Stimulated activated memory B cell treated with anti-CD40 and anti-IgM and Interleukin-4, amounts not matched to agents 10 μg/mL and 1 μg/mL and 100 μg/mL, for 72 hours (primary cell): ENCODE measurements around the gene DIP2C.
"Not testable (repeated sequence)": the region's sequence is repeated elsewhere in the genome, so short reads cannot be mapped to it uniquely, and the experiment has no call there.

Experiments
- ATAC-seq: fragments of 150-1000 bp; cut with Tn5 transposase; 2 replicates; pipeline ENCODE4 v1.10.0; 2021
- H3K27ac Mint-ChIP-seq: one replicate; pipeline ENCODE4 v1.8.0; 2022; ENCODE audit warnings: mild to moderate bottlenecking, mixed read lengths
- H3K27me3 Mint-ChIP-seq: one replicate; pipeline ENCODE4 v1.8.0; 2022; ENCODE audit warnings: mixed read lengths
- H3K36me3 Mint-ChIP-seq: one replicate; pipeline ENCODE4 v1.8.0; 2022; ENCODE audit warnings: mixed read lengths
- H3K4me1 Mint-ChIP-seq: one replicate; pipeline ENCODE4 v1.8.0; 2022; ENCODE audit warnings: mixed read lengths
- H3K4me3 Mint-ChIP-seq: one replicate; pipeline ENCODE4 v1.8.0; 2022; ENCODE audit warnings: mild to moderate bottlenecking, moderate library complexity, mixed read lengths
- H3K9me3 Mint-ChIP-seq: one replicate; pipeline ENCODE4 v1.8.0; 2022; ENCODE audit warnings: mixed read lengths

The DIP2C gene

DNA sequence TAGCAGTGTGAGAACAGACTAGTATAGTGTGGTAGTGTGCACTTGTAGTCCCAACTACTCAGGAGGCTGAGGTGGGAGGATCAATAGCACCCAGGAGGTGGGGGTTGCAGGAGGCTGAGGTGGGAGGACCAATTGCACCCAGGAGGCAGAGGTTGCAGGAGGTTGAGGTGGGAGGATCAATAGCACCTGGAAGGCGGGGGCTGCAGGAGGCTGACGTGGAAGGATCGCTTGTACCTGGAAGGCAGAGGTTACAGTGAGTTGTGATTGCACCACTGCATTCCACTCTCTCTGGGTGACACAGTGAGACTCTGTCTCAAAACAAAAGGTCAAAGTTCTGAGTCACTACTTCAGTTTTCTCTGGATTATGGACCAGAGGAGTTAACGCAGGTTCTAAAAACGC lies 22.6 kb upstream of the DIP2C start:
- no peak overlapping the region for H3K27ac Mint-ChIP-seq
- no peaks in the 10 kb centered on the region for H3K36me3 Mint-ChIP-seq
- H3K9me3 Mint-ChIP-seq = peaks cover 15% of the 10 kb centered on the region
- H3K4me1 Mint-ChIP-seq = no peaks in the 10 kb centered on the region
- no peak for ATAC-seq
- H3K4me3 Mint-ChIP-seq = no peak overlapping the region
- H3K27me3 Mint-ChIP-seq = peaks cover 32% of the 10 kb centered on the region

DNA sequence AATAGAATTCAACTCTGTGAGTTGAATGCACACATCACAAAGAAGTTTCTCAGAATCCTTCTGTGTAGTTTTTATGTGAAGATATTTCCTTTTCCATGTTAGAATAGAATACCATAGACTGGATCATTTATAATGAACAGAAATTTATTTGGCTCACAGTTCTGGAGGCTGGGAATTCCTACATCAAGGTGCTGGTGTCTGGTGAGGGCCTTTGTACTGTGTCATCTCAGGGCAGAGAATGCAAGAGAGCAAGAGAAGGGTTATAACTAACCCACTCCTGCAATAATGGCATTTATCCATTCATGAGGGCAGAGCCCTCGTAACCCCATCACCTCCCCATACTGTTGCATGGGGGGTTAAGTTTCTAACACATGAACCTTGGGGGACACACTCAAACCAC lies 18.4 kb upstream of the DIP2C start:
- no peak for ATAC-seq
- Mint-ChIP-seq H3K27ac (no peak overlapping the region), H3K4me3 (no peak overlapping the region), H3K36me3 (no peaks in the 10 kb centered on the region), H3K4me1 (no peaks in the 10 kb centered on the region), H3K27me3 (peaks cover 55% of the 10 kb centered on the region), H3K9me3 (peaks cover 10% of the 10 kb centered on the region)

DNA sequence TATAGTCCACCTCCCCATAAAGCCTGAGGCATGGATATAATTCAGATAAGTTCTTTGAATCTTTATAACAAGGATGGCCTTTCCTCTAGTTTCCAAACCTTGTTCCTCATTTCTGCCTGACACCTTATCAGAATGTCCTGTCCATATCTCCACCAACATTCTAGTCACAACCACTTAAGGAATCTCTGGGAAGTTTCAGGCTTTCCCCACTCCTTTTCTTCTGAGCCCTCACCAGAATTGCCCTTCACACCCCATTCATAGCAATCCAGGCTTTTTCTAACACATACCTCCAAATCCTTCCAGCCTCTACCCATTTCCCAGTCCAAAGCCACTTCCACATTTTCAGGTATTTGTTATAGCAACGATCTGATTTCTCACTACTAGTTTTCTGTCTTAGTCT lies 18.0 kb upstream of the DIP2C start:
- H3K9me3 Mint-ChIP-seq = peaks cover 13% of the 10 kb centered on the region
- peaks cover 57% of the 10 kb centered on the region for H3K27me3 Mint-ChIP-seq
- no peaks in the 10 kb centered on the region for H3K4me1 Mint-ChIP-seq
- H3K27ac Mint-ChIP-seq = no peak overlapping the region
- no peak overlapping the region for H3K4me3 Mint-ChIP-seq
- ATAC-seq = no peak
- H3K36me3 Mint-ChIP-seq = no peaks in the 10 kb centered on the region

DNA sequence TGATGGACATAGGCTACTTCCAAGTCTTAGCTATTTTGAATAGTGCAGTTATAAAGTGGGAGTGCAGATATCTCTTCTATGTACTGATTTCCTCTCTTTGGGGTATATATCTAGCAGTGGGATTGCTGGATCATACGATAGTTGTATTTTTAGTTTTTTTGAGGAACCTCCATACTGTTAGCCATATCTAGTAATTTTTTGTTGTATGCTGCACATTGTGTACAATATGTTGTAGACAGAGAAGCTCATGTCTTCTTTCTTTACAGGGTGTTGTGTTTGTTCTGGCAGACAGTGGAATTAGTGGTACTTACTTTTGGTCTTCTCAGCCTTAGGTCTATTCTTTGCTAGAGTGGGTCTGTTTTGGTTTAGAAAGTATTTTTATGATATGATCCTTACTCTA lies 13.7 kb upstream of the DIP2C start:
- Mint-ChIP-seq H3K27me3 (peaks cover 54% of the 10 kb centered on the region), H3K36me3 (no peaks in the 10 kb centered on the region), H3K27ac (no peak overlapping the region), H3K4me3 (no peak overlapping the region), H3K4me1 (no peaks in the 10 kb centered on the region), H3K9me3 (peaks cover 20% of the 10 kb centered on the region)
- no peak for ATAC-seq

GRCh38 chr10:700183-700582 lies 10.7 kb upstream of the DIP2C start:
- peaks cover 20% of the 10 kb centered on the region for H3K9me3 Mint-ChIP-seq
- ATAC-seq, H3K4me1 Mint-ChIP-seq, H3K36me3 Mint-ChIP-seq, H3K4me3 Mint-ChIP-seq, H3K27ac Mint-ChIP-seq: not testable (repeated sequence)
- H3K27me3 Mint-ChIP-seq = peaks cover 37% of the 10 kb centered on the region

DNA sequence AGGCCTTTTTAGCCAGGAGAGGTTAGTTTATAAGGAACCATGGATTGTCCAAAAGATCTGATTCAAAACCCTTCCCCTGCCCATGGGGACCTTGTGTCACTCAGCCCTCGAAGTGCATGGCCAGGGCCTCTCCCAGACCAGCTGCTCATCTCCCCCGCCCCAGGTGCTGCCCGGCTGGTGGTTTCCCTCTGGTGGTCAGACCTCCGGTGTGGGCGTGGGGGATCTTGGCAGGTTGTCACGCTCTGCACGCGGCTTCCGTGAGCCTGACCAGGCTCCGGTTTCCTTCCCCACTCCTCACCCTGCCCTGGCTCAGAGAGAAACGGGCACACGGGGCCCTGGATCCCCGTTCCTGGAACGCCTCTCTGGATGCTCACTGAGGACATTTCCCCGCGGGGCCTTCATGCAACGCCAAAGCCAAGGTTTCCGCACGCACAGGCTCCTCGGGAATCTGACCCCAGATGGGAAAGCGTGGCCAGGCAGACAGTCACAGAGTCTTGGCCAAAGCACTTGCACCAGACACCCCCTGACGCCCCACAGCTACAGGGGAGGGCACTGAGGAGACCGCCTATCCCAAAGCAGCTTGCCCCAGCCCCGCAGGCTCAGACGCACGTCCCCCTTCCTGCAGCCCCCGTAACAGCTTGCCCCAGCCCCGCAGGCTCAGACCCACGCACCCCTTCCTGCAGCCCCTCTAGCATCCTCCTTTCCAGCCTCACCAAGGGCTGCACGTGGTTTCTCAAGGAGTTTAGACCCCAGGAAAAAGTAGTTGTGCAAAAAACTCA lies 7.8 kb upstream of the DIP2C start:
- no peaks in the 10 kb centered on the region for H3K36me3 Mint-ChIP-seq
- H3K9me3 Mint-ChIP-seq = peaks cover 7% of the 10 kb centered on the region
- H3K4me3 Mint-ChIP-seq = no peak overlapping the region
- no peak for ATAC-seq
- H3K4me1 Mint-ChIP-seq = no peaks in the 10 kb centered on the region
- peaks cover 29% of the 10 kb centered on the region for H3K27me3 Mint-ChIP-seq
- no peak overlapping the region for H3K27ac Mint-ChIP-seq

GRCh38 chr10:695396-695795 lies 5.9 kb upstream of the DIP2C start:
- no peak overlapping the region for H3K4me3 Mint-ChIP-seq
- peaks cover 5% of the 10 kb centered on the region for H3K9me3 Mint-ChIP-seq
- no peaks in the 10 kb centered on the region for H3K36me3 Mint-ChIP-seq
- H3K4me1 Mint-ChIP-seq = no peaks in the 10 kb centered on the region
- H3K27ac Mint-ChIP-seq = no peak overlapping the region
- H3K27me3 Mint-ChIP-seq = peaks cover 46% of the 10 kb centered on the region
- peak; percentile 21 for ATAC-seq

- H3K36me3 Mint-ChIP-seq = no peaks in the 10 kb centered on the region
- H3K4me1 Mint-ChIP-seq = no peaks in the 10 kb centered on the region
- no peak for ATAC-seq
- H3K4me3 Mint-ChIP-seq = no peak overlapping the region
- H3K27me3 Mint-ChIP-seq = peaks cover 54% of the 10 kb centered on the region
- H3K27ac Mint-ChIP-seq = no peak overlapping the region
- H3K9me3 Mint-ChIP-seq = no peaks in the 10 kb centered on the region
These were observed 4.0 kb upstream of the DIP2C start for GRCh38 chr10:693506-693905.

GRCh38 chr10:692682-693351 lies 3.3 kb upstream of the DIP2C start:
- Mint-ChIP-seq H3K9me3 (no peaks in the 10 kb centered on the region), H3K27ac (no peak overlapping the region), H3K4me3 (no peak overlapping the region), H3K36me3 (no peaks in the 10 kb centered on the region), H3K4me1 (no peaks in the 10 kb centered on the region), H3K27me3 (peaks cover 55% of the 10 kb centered on the region)
- no peak for ATAC-seq

GRCh38 chr10:691216-691615 lies 1.7 kb upstream of the DIP2C start:
- Mint-ChIP-seq H3K27me3 (peaks cover 65% of the 10 kb centered on the region), H3K36me3 (no peaks in the 10 kb centered on the region), H3K9me3 (peaks cover 4% of the 10 kb centered on the region), H3K4me1 (no peaks in the 10 kb centered on the region), H3K27ac (no peak overlapping the region), H3K4me3 (peak overlapping the region; percentile 1)
- no peak for ATAC-seq

- no peak for ATAC-seq
These were observed 1.1 kb upstream of the DIP2C start for GRCh38 chr10:690372-691161.

DNA sequence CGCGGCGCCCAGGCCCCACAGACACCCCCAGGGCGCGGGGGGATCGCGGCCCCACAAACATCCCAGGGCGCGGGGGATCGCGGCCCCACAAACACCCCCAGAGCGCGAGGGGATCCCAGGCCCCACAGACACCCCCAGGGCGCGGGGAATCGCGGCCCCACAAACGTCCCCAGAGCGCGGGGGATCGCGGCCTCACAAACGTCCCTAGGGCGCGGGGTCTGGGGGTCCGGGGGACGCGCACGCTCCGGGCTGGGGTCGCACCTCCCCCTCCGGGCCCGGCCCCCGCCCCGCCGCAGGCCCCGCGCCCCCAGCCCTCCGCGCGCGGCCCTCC lies 382 bp downstream of the DIP2C start:
- Mint-ChIP-seq H3K9me3 (peaks cover 6% of the 10 kb centered on the region), H3K4me1 (no peaks in the 10 kb centered on the region), H3K4me3 (no peak overlapping the region), H3K27ac (no peak overlapping the region), H3K36me3 (no peaks in the 10 kb centered on the region), H3K27me3 (peaks cover 68% of the 10 kb centered on the region)
- no peak for ATAC-seq

More at GRCh38 chr10:690372-691161, 1.1 kb upstream of the DIP2C start:
- Mint-ChIP-seq H3K4me3 (peak overlapping the region; percentile 1), H3K36me3 (no peaks in the 10 kb centered on the region), H3K27me3 (peaks cover 68% of the 10 kb centered on the region), H3K27ac (no peak overlapping the region), H3K4me1 (no peaks in the 10 kb centered on the region), H3K9me3 (peaks cover 6% of the 10 kb centered on the region)

- no peak for ATAC-seq
- no peak overlapping the region for H3K4me3 Mint-ChIP-seq
- H3K36me3 Mint-ChIP-seq = no peaks in the 10 kb centered on the region
- peaks cover 6% of the 10 kb centered on the region for H3K9me3 Mint-ChIP-seq
- H3K27me3 Mint-ChIP-seq = peaks cover 65% of the 10 kb centered on the region
- no peak overlapping the region for H3K27ac Mint-ChIP-seq
- no peaks in the 10 kb centered on the region for H3K4me1 Mint-ChIP-seq
These were observed 952 bp downstream of the DIP2C start for GRCh38 chr10:688312-689120.

DNA sequence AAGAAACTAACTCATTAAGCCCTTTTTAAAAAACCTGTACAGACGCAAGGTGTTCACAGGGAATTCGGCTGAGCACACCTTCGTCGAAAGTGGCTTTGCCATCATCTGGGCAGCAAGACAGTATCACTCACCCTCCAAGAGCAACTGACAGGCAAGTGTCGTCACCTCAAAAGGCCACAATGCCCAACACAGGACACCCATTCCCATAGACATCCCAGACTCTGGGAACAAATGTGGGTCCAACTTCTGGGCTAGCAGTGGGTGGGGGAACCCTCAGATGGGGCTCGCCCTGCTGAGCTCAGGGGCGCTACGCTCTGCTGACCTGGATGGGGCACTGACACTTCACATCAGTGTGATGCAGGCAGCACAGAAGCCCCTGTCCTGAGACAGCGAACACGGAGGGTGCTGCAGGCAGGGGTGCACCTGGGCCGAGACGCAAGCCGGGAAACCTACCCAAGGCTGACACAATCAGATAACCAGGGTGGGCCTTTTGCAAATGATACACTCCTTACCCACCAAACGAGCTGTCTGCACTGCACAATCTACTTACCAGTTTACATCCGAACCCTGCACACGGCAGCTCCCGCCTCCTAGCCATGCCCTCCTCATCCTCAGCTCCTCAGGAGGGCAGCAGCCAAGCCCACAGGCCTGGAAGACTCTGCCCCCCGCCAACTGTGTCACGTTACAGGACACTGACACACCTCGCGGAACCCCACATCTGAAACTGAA lies 1.7 kb downstream of the DIP2C start:
- no peak overlapping the region for H3K27ac Mint-ChIP-seq
- peaks cover 65% of the 10 kb centered on the region for H3K27me3 Mint-ChIP-seq
- H3K4me3 Mint-ChIP-seq = no peak overlapping the region

More for the DNA sequence above, 1.7 kb downstream of the DIP2C start:
- peaks cover 6% of the 10 kb centered on the region for H3K9me3 Mint-ChIP-seq
- no peaks in the 10 kb centered on the region for H3K36me3 Mint-ChIP-seq
- no peak for ATAC-seq
- H3K4me1 Mint-ChIP-seq = no peaks in the 10 kb centered on the region
